Fibroblast of pulmonary artery (primary cell): ENCODE results near the gene FRMPD1.

ENCODE experiments used
- DNase-seq: peaks from one replicate; pipeline ENCODE4 v3.0.0-alpha.2; 2010; ENCODE audit warnings: low read depth
- H3K4me3 ChIP-seq: replicated peaks from 2 replicates; pipeline ENCODE4 v1.5.1; 2011; ENCODE audit warnings: low read depth, mild to moderate bottlenecking, control low read depth, low read length, moderate library complexity
- TF ChIP-seq, protein P1 (sequence below): IDR thresholded peaks from 2 replicates; pipeline ENCODE4 v1.5.1; 2011; ENCODE audit warnings: mild to moderate bottlenecking, control low read depth, low read length, inconsistent platforms; ENCODE audit errors: missing control alignments

FRMPD1 gene

DNA sequence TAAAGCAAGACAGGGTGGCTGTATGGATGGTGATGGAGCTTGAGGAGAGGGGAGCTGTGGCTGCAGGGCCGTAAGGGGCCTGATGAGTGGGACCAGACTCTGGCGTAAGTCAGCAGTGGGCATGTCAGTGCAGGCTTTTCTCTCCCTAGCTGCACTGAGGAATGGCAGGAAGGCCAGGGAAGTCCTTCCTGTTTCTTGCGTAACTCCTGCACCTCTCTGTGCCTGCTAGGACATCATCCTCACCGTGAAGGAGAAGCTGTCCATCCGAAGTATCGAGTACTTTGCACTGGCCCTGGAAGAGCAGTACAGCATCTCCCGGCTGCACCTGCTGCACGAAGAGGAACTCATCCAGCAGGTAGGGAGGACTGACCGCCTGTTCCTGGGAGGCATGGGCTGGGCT is 78.7 kb downstream of the FRMPD1 start:
- DNase-seq: no peak
- no peak overlapping the region for H3K4me3 ChIP-seq
- TF ChIP-seq, protein P1, sequence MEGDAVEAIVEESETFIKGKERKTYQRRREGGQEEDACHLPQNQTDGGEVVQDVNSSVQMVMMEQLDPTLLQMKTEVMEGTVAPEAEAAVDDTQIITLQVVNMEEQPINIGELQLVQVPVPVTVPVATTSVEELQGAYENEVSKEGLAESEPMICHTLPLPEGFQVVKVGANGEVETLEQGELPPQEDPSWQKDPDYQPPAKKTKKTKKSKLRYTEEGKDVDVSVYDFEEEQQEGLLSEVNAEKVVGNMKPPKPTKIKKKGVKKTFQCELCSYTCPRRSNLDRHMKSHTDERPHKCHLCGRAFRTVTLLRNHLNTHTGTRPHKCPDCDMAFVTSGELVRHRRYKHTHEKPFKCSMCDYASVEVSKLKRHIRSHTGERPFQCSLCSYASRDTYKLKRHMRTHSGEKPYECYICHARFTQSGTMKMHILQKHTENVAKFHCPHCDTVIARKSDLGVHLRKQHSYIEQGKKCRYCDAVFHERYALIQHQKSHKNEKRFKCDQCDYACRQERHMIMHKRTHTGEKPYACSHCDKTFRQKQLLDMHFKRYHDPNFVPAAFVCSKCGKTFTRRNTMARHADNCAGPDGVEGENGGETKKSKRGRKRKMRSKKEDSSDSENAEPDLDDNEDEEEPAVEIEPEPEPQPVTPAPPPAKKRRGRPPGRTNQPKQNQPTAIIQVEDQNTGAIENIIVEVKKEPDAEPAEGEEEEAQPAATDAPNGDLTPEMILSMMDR: no peak

DNA sequence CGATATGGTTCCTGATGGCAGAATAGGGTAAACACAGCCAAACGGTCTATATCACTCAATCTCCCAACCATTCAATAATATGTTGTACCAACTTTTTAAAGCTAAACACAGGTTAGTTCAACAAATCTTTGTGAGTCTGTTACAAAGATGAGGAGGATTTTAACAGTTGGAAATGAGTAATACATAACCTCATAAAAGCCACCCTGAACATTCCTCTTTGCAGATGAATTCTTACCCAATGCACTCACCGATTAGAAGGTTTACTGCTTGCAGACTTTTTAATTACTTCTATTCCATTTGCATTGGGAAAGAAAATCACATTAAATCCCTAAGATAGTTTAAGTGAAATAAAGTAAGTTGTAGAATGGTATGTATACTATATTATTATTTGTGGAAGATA is 79.5 kb downstream of the FRMPD1 start:
- no peak for DNase-seq
- no peak overlapping the region for H3K4me3 ChIP-seq
- TF ChIP-seq, protein P1: no peak

DNA sequence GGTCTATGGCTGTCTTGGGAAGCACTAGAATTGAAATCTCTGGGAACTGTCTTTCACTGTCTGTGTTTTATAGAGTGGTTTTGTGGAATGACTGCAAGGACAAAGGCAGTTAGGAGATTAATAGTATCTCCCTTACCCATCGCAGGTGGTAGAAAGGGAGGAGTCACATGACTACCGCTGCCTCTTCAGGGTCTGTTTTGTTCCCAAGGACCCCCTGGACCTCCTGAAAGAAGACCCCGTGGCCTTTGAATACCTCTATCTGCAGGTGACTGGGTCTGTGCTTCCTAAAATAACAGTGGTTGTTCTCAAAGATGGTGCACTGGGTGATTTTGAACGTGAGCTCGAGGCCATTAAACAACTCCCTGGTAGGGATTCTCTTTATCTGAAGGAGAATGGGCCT is 80.1 kb downstream of the FRMPD1 start:
- TF ChIP-seq, protein P1: no peak
- H3K4me3 ChIP-seq: no peak overlapping the region

DNA sequence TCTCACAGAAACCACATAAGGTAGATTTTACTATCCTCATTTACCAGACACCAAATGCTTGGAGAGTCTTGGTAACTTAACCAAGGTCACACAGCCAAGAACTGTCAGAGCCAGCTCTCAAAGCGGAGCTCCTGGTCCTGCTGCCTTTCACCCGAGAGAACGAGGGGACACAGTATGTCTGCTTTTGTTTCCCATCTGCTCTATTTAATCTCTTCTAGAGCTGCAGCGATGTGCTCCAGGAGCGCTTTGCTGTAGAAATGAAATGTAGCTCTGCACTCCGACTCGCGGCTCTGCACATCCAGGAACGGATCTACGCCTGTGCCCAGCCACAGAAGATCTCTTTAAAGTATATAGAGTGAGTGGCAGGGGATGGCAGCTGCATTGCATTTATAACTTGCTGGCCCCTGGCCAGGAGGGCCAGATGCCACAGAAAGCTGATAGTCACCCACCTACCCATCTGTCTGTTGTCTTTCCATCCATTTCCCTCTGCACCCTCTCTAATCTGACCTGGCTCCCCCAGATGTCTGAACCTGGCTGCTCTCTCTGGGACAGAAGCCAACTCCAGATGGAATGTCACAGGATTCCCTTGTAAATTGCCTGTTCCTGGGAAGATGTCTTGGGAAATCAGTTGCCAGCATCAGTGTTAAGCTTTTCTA is 81.5 kb downstream of the FRMPD1 start:
- no peak for DNase-seq
- no peak overlapping the region for H3K4me3 ChIP-seq
- TF ChIP-seq, protein P1: no peak

More for the DNA sequence above, 80.1 kb downstream of the FRMPD1 start:
- no peak for DNase-seq

DNA sequence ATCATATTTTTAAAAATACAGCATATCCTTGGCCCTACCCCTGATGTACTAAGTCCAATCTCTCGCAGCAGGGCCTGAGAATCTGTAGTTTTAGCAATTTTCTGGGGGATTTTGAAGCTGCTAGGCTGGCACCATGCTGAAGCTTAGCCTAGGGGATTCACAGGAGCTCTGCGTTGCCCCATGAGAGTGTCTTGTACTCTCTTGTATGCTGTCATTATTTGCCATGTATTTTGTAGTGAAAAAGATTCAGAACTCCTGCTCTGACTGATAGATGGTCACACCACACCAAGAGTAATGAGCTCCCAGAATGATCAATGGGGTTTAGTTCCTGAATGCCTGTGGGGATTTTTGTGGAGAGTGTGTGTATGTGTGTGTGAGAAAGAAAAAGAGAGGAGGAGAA is 82.2 kb downstream of the FRMPD1 start:
- H3K4me3 ChIP-seq: no peak overlapping the region
- no peak for DNase-seq
- TF ChIP-seq, protein P1: no peak

DNA sequence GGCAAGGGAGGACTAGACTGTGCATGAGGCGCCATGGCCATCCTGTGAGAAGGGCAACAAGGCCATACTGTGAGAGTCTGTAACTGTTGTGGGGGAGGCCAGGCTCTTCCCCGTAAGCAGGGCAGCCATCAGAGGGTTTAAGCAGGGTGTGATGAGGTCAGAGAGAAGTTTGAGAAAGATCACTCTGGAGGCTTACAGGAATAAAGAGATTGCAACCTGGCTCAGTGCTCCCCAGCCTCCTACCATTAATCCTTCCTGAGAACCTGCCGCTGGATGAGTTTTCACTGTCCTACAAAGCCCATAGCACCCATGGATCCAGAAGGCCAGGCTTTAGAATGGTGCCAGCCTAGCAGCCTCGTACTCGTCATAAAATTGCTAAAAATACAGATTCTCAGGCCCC is 88.5 kb downstream of the FRMPD1 start:
- TF ChIP-seq, protein P1: no peak
- DNase-seq: no peak
- H3K4me3 ChIP-seq: no peak overlapping the region

DNA sequence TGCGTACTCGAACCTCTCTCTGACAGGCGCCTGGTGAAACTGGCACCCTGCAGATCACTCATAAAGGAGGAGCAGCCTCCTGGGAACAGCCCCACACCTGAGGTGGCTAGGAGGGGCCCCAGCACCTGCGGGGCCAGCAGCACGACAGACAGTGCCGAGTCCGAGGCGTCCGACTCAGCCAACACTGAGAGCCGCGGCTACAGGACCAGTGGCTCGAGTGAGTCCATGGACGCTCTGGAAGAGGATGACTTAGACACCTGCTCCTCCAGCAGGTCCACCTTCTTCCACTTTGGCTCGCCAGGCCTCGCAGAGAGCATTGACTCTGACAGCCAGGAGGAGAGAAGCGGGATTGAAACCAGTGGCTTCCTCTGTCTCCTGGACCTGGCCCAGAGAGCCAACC is 89.4 kb downstream of the FRMPD1 start:
- no peak for DNase-seq
- TF ChIP-seq, protein P1: no peak
- H3K4me3 ChIP-seq: no peak overlapping the region
